GM23248 (cell line): ENCODE data around the gene THAP4. TPM values are rescaled to one million over a fixed set of nuclear protein-coding genes. Genes with fewer than 3 reads are reported as not detected.
A peak's percentile ranks its signal among the peaks of the same experiment; 100 is the strongest.

Experiments
- DNase-seq: peaks from one replicate; pipeline ENCODE4 v3.0.0-alpha.2; 2015
- H2AFZ ChIP-seq: fragments of 200-600 bp; sonication (generic); 2 replicates; pipeline ENCODE4 v1.6.1; 2016; ENCODE audit warnings: antibody characterized with exemption
- H3F3A ChIP-seq: fragments of 200-600 bp; sonication (generic); 2 replicates; pipeline ENCODE4 v1.6.1; 2016; ENCODE audit warnings: mild to moderate bottlenecking, antibody characterized with exemption, mixed run types; ENCODE audit not compliant: insufficient read depth
- H3K27ac ChIP-seq: fragments of 200-600 bp; sonication (generic); 2 replicates; pipeline ENCODE4 v1.5.1; 2016; ENCODE audit warnings: mild to moderate bottlenecking
- H3K27me3 ChIP-seq: fragments of 200-600 bp; sonication (generic); replicated peaks from 2 replicates; pipeline ENCODE4 v1.6.1; 2016; ENCODE audit warnings: mild to moderate bottlenecking; ENCODE audit not compliant: insufficient read depth
- H3K36me3 ChIP-seq: fragments of 200-600 bp; sonication (generic); 2 replicates; pipeline ENCODE4 v1.6.1; 2016; ENCODE audit warnings: low read depth, mild to moderate bottlenecking
- H3K4me1 ChIP-seq: fragments of 200-600 bp; sonication (generic); 2 replicates; pipeline ENCODE4 v1.6.1; 2016; ENCODE audit warnings: mild to moderate bottlenecking; ENCODE audit not compliant: insufficient read depth
- H3K4me2 ChIP-seq: fragments of 200-600 bp; sonication (generic); one replicate; pipeline ENCODE4 v1.6.1; 2016; ENCODE audit warnings: mild to moderate bottlenecking; ENCODE audit not compliant: unreplicated experiment
- H3K4me3 ChIP-seq: fragments of 200-600 bp; sonication (generic); 2 replicates; pipeline ENCODE4 v1.5.1; 2016; ENCODE audit warnings: mild to moderate bottlenecking
- H3K79me2 ChIP-seq: fragments of 200-600 bp; sonication (generic); 2 replicates; pipeline ENCODE4 v1.6.1; 2016; ENCODE audit warnings: mild to moderate bottlenecking; ENCODE audit not compliant: insufficient read depth
- H3K9ac ChIP-seq: fragments of 200-600 bp; sonication (generic); 2 replicates; pipeline ENCODE4 v1.6.1; 2016; ENCODE audit warnings: mild to moderate bottlenecking
- H3K9me2 ChIP-seq: fragments of 200-600 bp; sonication (generic); 2 replicates; pipeline ENCODE4 v1.6.1; 2016; ENCODE audit warnings: mixed run types, mild to moderate bottlenecking, moderate library complexity; ENCODE audit not compliant: insufficient read depth
- H3K9me3 ChIP-seq: fragments of 200-600 bp; sonication (generic); one replicate; pipeline ENCODE4 v1.6.1; 2017; ENCODE audit warnings: low read depth
- H4K20me1 ChIP-seq: fragments of 200-600 bp; sonication (generic); 2 replicates; pipeline ENCODE4 v1.6.0; 2016; ENCODE audit not compliant: insufficient read depth
- EZH2 ChIP-seq: fragments of 200-600 bp; sonication (generic); IDR thresholded peaks from 2 replicates; pipeline ENCODE4 v1.6.1; 2018; ENCODE audit warnings: antibody characterized with exemption, mild to moderate bottlenecking; ENCODE audit not compliant: insufficient read depth, poor library complexity, severe bottlenecking
- EZH2phosphoT487 ChIP-seq: fragments of 200-600 bp; sonication (generic); IDR thresholded peaks from 2 replicates; pipeline ENCODE4 v1.6.1; 2018; ENCODE audit warnings: antibody characterized with exemption, moderate library complexity, mild to moderate bottlenecking, low read depth; ENCODE audit not compliant: insufficient read depth
- WGBS, 2 experiments: methylation state at CpG; one replicate each; pipeline ENCODE4 v1.1.6; 2015 to 2017; ENCODE audit warnings: low lambda C conversion rate in 2 of 2, low coverage in 1 of 2; ENCODE audit errors: missing lambda C conversion rate in 2 of 2; 5-methylcytosine and 5-hydroxymethylcytosine counted together
- in situ Hi-C: fragments of 300-500 bp; cut with MboI; formaldehyde crosslinking; loops from 2 replicates; pipeline ENCODE4 v1.15.0; 2020
- polyA plus RNA-seq: library from polyadenylated mRNA; unstranded; fragments of >200 nt; fragmentation: Nextera tagmentation; extraction: Ambion mirVana; gene quantifications from 2 replicates; pipeline ENCODE4 v1.2.1, GENCODE V29; 2016
- total RNA-seq: library from RNA; depleted of rRNA; stranded (reverse); fragments of >200 nt; shearing (Covaris generic); gene quantifications from 2 replicates; pipeline ENCODE4 v1.2.3, GENCODE V29; 2014

THAP4 gene
- total and polyA plus RNA-seq, 2 experiments from 2014 or later = 46.4 to 53.4 TPM

DNA sequence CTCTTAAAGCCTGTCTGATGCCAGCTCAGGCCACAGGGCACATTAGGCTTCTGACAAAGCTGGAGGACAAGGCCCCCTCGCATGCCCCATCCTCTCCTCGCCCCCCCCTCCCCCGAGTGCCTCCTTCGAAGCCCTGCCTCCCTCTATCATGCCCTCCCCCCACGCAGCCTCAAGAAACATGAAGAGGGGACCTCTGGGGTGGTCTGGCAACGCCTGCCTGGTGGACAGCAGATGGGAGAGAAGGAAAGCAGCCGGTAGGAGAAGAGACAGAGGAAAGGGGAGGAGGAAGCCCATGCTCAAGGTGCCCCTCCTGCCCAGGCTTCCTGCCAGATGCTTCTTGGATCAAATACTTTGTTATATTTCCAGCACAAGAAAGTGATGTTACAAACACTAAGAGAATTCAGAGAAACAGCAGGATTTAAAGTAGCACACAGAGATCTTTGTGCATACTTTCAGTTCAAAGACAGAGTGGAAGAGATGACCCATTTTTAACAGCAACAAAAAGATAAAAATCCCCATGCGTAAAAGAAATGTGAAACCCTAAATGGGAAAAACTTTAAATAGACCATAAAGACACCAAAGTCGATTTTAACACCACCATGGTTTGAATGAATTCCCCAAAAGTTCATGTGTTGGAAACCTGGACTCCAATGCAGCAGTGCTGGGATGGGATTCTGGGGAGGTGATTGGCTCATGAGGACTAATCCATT is 59.4 kb downstream of the THAP4 start:
- H2AFZ ChIP-seq = no peak overlapping the region
- TF ChIP-seq EZH2phosphoT487 = no peak
- TF ChIP-seq EZH2 = no peak
- H3K27me3 ChIP-seq = no peaks in the 10 kb centered on the region
- no peaks in the 10 kb centered on the region for H3K79me2 ChIP-seq
- H4K20me1 ChIP-seq = no peaks in the 10 kb centered on the region
- no peak overlapping the region for H3K4me3 ChIP-seq
- DNase-seq = peak; percentile 26
- H3K9ac ChIP-seq = no peak overlapping the region
- in situ Hi-C loops = no loop called here
- H3K4me2 ChIP-seq = no peak overlapping the region
- H3K4me1 ChIP-seq = no peaks in the 10 kb centered on the region
- H3K36me3 ChIP-seq = peaks cover 15% of the 10 kb centered on the region; the same call in 1 of the 2 replicates
- no peaks in the 10 kb centered on the region for H3K9me2 ChIP-seq
- H3K9me3 ChIP-seq = no peaks in the 10 kb centered on the region
- WGBS, 2 experiments = 23 to 25% methylated on average over 7 to 9 of the region's 9 CpGs
- H3K27ac ChIP-seq = no peak overlapping the region
- 0 out of 2 replicates have a peak, but pooled peaks cover 4% of the 10 kb centered on the region for H3F3A ChIP-seq

DNA sequence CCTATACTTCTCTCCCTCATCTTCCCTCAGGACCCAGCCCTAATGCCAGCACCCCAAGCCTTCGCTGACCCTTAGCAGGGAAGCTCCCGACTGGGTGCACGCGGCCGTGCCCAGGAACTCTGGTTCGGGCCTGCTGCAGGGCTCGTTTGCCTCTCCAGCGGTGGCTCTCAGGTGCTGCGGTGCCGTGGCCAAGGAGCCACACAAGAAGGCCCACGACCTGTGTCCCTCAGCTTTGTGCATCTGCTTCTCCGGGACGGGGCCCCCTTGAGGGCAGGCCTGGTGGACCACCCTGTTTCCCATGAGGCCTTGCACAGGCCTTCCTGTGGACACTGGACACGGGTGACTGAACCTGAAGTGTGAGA is 60.7 kb downstream of the THAP4 start:
- H3K27me3 ChIP-seq = no peaks in the 10 kb centered on the region
- H2AFZ ChIP-seq = no peak overlapping the region
- H3K9me2 ChIP-seq = no peaks in the 10 kb centered on the region
- no peak overlapping the region for H3K27ac ChIP-seq
- no peak overlapping the region for H3K4me2 ChIP-seq
- no peak overlapping the region for H3K4me3 ChIP-seq
- no peak for DNase-seq
- H3K9me3 ChIP-seq = no peaks in the 10 kb centered on the region
- WGBS, 2 experiments = 83 to 89% methylated on average over 14 of the region's 14 CpGs
- H3K9ac ChIP-seq = no peak overlapping the region
- 0 out of 2 replicates have a peak, but pooled peaks cover 4% of the 10 kb centered on the region for H3F3A ChIP-seq
- TF ChIP-seq EZH2 (no peak), EZH2phosphoT487 (no peak)
- in situ Hi-C loops = no loop called here
- H3K79me2 ChIP-seq = no peaks in the 10 kb centered on the region
- no peaks in the 10 kb centered on the region for H3K4me1 ChIP-seq
- H4K20me1 ChIP-seq = no peaks in the 10 kb centered on the region
- H3K36me3 ChIP-seq = peaks cover 12% of the 10 kb centered on the region; the same call in 1 of the 2 replicates

DNA sequence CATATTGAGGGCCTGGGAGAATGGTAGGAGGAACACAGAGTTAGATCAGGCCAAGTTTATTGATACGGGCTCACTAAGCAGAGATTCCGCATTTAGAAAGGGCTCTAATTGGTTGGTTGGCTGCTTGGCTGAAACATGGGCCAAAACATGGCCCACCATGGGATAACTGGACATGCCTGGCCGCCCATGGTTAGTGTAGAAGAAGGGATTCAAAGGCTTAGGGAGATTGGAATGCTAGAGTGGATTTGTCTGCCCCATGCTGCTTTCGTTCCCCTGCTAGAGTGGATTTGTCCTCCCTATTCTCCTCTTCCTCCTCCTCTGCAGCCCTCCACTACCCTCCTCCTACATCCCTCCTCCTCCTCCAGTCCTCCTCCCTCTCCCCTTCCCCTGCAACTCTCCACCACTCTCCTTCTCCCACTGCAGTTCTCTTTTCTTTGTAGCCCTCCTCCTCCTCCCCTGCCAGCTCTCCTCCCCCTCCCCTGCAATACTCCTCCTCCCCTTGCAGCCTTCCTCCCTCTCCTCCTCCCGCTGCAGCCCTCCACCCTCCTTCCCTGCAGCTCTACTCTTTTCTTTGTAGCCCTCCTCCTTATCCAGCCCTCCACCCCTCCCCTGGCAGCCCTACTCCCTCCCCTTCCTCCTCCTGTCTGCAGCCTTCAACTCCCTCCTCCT is 61.2 kb downstream of the THAP4 start:
- Histone ChIP-seq H3K4me3 (no peak overlapping the region), H3K9ac (no peak overlapping the region), H2AFZ (no peak overlapping the region), H3K9me3 (no peaks in the 10 kb centered on the region), H3K27ac (no peak overlapping the region), H3K79me2 (no peaks in the 10 kb centered on the region), H3K36me3 (peaks cover 12% of the 10 kb centered on the region; the same call in 1 of the 2 replicates), H3F3A (0 out of 2 replicates have a peak, but pooled peaks cover 4% of the 10 kb centered on the region), H3K4me2 (no peak overlapping the region), H4K20me1 (no peaks in the 10 kb centered on the region), H3K27me3 (no peaks in the 10 kb centered on the region), H3K9me2 (no peaks in the 10 kb centered on the region), H3K4me1 (no peaks in the 10 kb centered on the region)
- no peak for TF ChIP-seq EZH2
- TF ChIP-seq EZH2phosphoT487 = no peak
- WGBS, 2 experiments = 93 to 96% methylated on average over 4 to 5 of the region's 5 CpGs
- no peak for DNase-seq
- in situ Hi-C loops = no loop called here

GRCh38 chr2:241574911-241575623 is 61.9 kb downstream of the THAP4 start:
- H3K4me2 ChIP-seq = no peak overlapping the region
- 67 to 70% methylated on average over 7 of the region's 7 CpGs for WGBS, 2 experiments
- peaks cover 12% of the 10 kb centered on the region; the same call in 1 of the 2 replicates for H3K36me3 ChIP-seq
- no peak overlapping the region for H2AFZ ChIP-seq
- H3K9ac ChIP-seq = no peak overlapping the region
- no peaks in the 10 kb centered on the region for H3K79me2 ChIP-seq
- no peak overlapping the region for H3K4me3 ChIP-seq
- H3K27me3 ChIP-seq = no peaks in the 10 kb centered on the region
- H3K27ac ChIP-seq = no peak overlapping the region
- DNase-seq = no peak
- H3K9me2 ChIP-seq = no peaks in the 10 kb centered on the region
- in situ Hi-C loops = no loop called here
- no peak for TF ChIP-seq EZH2phosphoT487
- TF ChIP-seq EZH2 = no peak
- H3K9me3 ChIP-seq = no peaks in the 10 kb centered on the region
- H3F3A ChIP-seq = no peaks in the 10 kb centered on the region
- H4K20me1 ChIP-seq = no peaks in the 10 kb centered on the region
- H3K4me1 ChIP-seq = no peaks in the 10 kb centered on the region
